Hematopoietic multipotent progenitor cell treated with erythropoietin and hydrocortisone succinate and interleukin-3 and kit ligand, for 8 days (in vitro differentiated cells): Measurements from ENCODE around the gene CGREF1.

Source experiments
- DNase-seq: peaks from one replicate; pipeline ENCODE4 v3.0.0-alpha.2; 2015

Gene CGREF1

GRCh38 chr2:27118525-27119329 lies at the start of gene CGREF1:
CGREF1 (minus strand) TSS chr2:27119128; CDS start chr2:27104366, 14,762 bp downstream.
- peak; percentile 35 for DNase-seq

GRCh38 chr2:27164960-27165763 lies 46.2 kb upstream of the CGREF1 start:
- no peak for DNase-seq

- DNase-seq = no peak
These were observed 43.5 kb upstream of the CGREF1 start for GRCh38 chr2:27162151-27163121.

GRCh38 chr2:27160191-27160590 lies 41.3 kb upstream of the CGREF1 start:
- no peak for DNase-seq

- no peak for DNase-seq
These were observed 40.3 kb upstream of the CGREF1 start for GRCh38 chr2:27159271-27159670.

GRCh38 chr2:27158468-27158867 lies 39.5 kb upstream of the CGREF1 start:
- DNase-seq = no peak

GRCh38 chr2:27155069-27155520 lies 36.2 kb upstream of the CGREF1 start:
- DNase-seq = no peak

- no peak for DNase-seq
These were observed 35.6 kb upstream of the CGREF1 start for GRCh38 chr2:27154488-27154887.

GRCh38 chr2:27152796-27153464 lies 34.0 kb upstream of the CGREF1 start:
- DNase-seq = no peak

GRCh38 chr2:27152102-27152795 lies 33.3 kb upstream of the CGREF1 start:
- DNase-seq = no peak

- no peak for DNase-seq
These were observed 31.8 kb upstream of the CGREF1 start for GRCh38 chr2:27150639-27151230.

- DNase-seq = no peak
These were observed 30.9 kb upstream of the CGREF1 start for GRCh38 chr2:27149570-27150405.

- no peak for DNase-seq
These were observed 30.0 kb upstream of the CGREF1 start, which contains the start of gene TCF23 for GRCh38 chr2:27148801-27149439. TCF23 (plus strand) TSS chr2:27149004; CDS start chr2:27149134, 130 bp downstream.

- no peak for DNase-seq
These were observed 29.0 kb upstream of the CGREF1 start for GRCh38 chr2:27147935-27148334.

- DNase-seq = no peak
These were observed 26.8 kb upstream of the CGREF1 start for GRCh38 chr2:27145682-27146081.

GRCh38 chr2:27143285-27143684 lies 24.4 kb upstream of the CGREF1 start:
- no peak for DNase-seq

- no peak for DNase-seq
These were observed 20.4 kb upstream of the CGREF1 start, which contains the start of gene PRR30 for GRCh38 chr2:27139310-27139709. PRR30 (minus strand) TSS chr2:27139410; CDS start chr2:27138329, 1,081 bp downstream.

- DNase-seq = no peak
These were observed 19.2 kb upstream of the CGREF1 start for GRCh38 chr2:27138111-27138510.

GRCh38 chr2:27137322-27137935 lies 18.5 kb upstream of the CGREF1 start:
- DNase-seq = no peak
